ENCODE data around the gene MED7.

MED7 gene

GRCh38 chr5:157165261-157165660, 22.6 kb upstream of the MED7 start:
- no peak for DNase-seq (ENCODE audit: extremely low spot score)
- ChIA-PET POLR2A (no interaction called here), CTCF (interaction anchor here (0.9 to 1.5 kb wide), 3 partner anchors 10 to 146 kb away, joined by 3 to 5 read pairs (median 3); no protein-coding TSS in a partner anchor)
- no peak for TF ChIP-seq CTCF (IDR thresholded peaks at IDR 0.05; ENCODE audit: control extremely low read depth, extremely low read depth, low read depth, missing control alignments)

GRCh38 chr5:157164521-157164920, 21.9 kb upstream of the MED7 start:
- TF ChIP-seq CTCF (IDR thresholded peaks at IDR 0.05; ENCODE audit: control extremely low read depth, extremely low read depth, low read depth, missing control alignments) = no peak
- CTCF ChIA-PET = interaction anchor here (1.0 kb wide), 1 partner anchor 9 kb away, joined by 3 read pairs; no protein-coding TSS in a partner anchor
- no peak for DNase-seq (ENCODE audit: extremely low spot score)
- POLR2A ChIA-PET = no interaction called here

- no peak for TF ChIP-seq CTCF (IDR thresholded peaks at IDR 0.05; ENCODE audit: control extremely low read depth, extremely low read depth, low read depth, missing control alignments)
- ChIA-PET POLR2A (no interaction called here), CTCF (interaction anchor here (1.1 to 3.6 kb wide), 5 partner anchors 13 to 580 kb away, joined by 3 to 30 read pairs (median 3); no protein-coding TSS in a partner anchor)
- DNase-seq (ENCODE audit: extremely low spot score) = no peak
These were observed 20.4 kb upstream of the MED7 start for GRCh38 chr5:157162919-157163510.

- no peak for TF ChIP-seq CTCF (IDR thresholded peaks at IDR 0.05; ENCODE audit: control extremely low read depth, extremely low read depth, low read depth, missing control alignments)
- ChIA-PET POLR2A (no interaction called here), CTCF (interaction anchor here (0.8 to 3.6 kb wide), 8 partner anchors 11 to 581 kb away, joined by 3 to 30 read pairs (median 4); no protein-coding TSS in a partner anchor)
- no peak for DNase-seq (ENCODE audit: extremely low spot score)
These were observed 19.3 kb upstream of the MED7 start for GRCh38 chr5:157161996-157162395.

- DNase-seq (ENCODE audit: extremely low spot score) = no peak
- TF ChIP-seq CTCF (IDR thresholded peaks at IDR 0.05; ENCODE audit: control extremely low read depth, extremely low read depth, low read depth, missing control alignments) = no peak
- ChIA-PET POLR2A (no interaction called here), CTCF (no interaction called here)
These were observed 17.3 kb upstream of the MED7 start for GRCh38 chr5:157160001-157160400.

GRCh38 chr5:157159209-157159751, 16.6 kb upstream of the MED7 start:
- DNase-seq (ENCODE audit: extremely low spot score) = no peak
- ChIA-PET POLR2A (no interaction called here), CTCF (interaction anchor here (2.3 kb wide), 1 partner anchor 8 kb away, joined by 6 read pairs; no protein-coding TSS in a partner anchor)
- no peak for TF ChIP-seq CTCF (IDR thresholded peaks at IDR 0.05; ENCODE audit: control extremely low read depth, extremely low read depth, low read depth, missing control alignments)

Measured in GM10248 (cell line).